ENCODE results near the gene KAT14.

DNA sequence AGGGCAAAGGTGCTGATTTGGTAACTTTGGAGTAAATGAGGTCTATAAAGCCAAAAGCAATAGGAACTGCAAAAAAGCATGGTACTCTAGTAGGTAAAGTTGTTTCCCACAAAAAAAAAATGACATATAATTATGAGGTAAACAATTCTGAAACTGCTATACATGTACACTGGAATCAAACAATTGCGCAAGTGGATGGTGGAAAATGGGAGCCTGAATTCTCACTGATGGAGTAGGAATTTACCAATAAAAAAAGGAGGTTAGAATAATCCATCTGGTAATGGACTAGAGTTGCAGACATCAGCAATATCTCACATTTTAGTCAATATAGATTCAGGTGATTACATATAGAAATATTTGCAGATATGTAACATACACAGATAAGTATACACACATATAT, 5.0 kb upstream of the KAT14 start:
- TF ChIP-seq, protein P1, sequence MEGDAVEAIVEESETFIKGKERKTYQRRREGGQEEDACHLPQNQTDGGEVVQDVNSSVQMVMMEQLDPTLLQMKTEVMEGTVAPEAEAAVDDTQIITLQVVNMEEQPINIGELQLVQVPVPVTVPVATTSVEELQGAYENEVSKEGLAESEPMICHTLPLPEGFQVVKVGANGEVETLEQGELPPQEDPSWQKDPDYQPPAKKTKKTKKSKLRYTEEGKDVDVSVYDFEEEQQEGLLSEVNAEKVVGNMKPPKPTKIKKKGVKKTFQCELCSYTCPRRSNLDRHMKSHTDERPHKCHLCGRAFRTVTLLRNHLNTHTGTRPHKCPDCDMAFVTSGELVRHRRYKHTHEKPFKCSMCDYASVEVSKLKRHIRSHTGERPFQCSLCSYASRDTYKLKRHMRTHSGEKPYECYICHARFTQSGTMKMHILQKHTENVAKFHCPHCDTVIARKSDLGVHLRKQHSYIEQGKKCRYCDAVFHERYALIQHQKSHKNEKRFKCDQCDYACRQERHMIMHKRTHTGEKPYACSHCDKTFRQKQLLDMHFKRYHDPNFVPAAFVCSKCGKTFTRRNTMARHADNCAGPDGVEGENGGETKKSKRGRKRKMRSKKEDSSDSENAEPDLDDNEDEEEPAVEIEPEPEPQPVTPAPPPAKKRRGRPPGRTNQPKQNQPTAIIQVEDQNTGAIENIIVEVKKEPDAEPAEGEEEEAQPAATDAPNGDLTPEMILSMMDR (IDR thresholded peaks at IDR 0.05) = no peak
- no peak for TF ChIP-seq POLR2A (IDR thresholded peaks at IDR 0.05)

Measured in uterus (tissue), 2 donors.